BLaER1 treated with 17β-estradiol and CSF1 and Interleukin-3, amounts not matched to agents 10 nM and 100 nM (cell line): ENCODE measurements around the gene SLC16A2.

Experiments
- H3K27ac ChIP-seq, 11 experiments: shearing (Covaris generic); formaldehyde crosslinking; 2 replicates each; pipeline ENCODE4 v1.8.1; 2022
- H3K27me3 ChIP-seq, 11 experiments: shearing (Covaris generic); formaldehyde crosslinking; 2 replicates each; pipeline ENCODE4 v1.8.1; 2022
- H3K36me3 ChIP-seq, 11 experiments: shearing (Covaris generic); formaldehyde crosslinking; 2 replicates each; pipeline ENCODE4 v1.8.1; 2022
- H3K4me1 ChIP-seq, 10 experiments: shearing (Covaris generic); formaldehyde crosslinking; 2 replicates each; pipeline ENCODE4 v1.8.1; 2022
- H3K4me2 ChIP-seq, 11 experiments: shearing (Covaris generic); formaldehyde crosslinking; 2 replicates each; pipeline ENCODE4 v1.8.1; 2022
- H3K4me3 ChIP-seq, 10 experiments: shearing (Covaris generic); formaldehyde crosslinking; 2 replicates each; pipeline ENCODE4 v1.8.1; 2022
- H3K9ac ChIP-seq, 11 experiments: shearing (Covaris generic); formaldehyde crosslinking; 2 replicates each; pipeline ENCODE4 v1.8.1; 2022
- H3K9me3 ChIP-seq, 11 experiments: shearing (Covaris generic); formaldehyde crosslinking; replicated peaks in 1 of 11; 2 replicates each; pipeline ENCODE4 v1.8.1; 2022
- H4K20me1 ChIP-seq, 11 experiments: shearing (Covaris generic); formaldehyde crosslinking; 2 replicates each; pipeline ENCODE4 v1.8.1; 2022
- Cebpa-rat ChIP-seq, 11 experiments: shearing (Covaris generic); IDR thresholded peaks; 2 replicates each; pipeline ENCODE4 v1.8.1; 2022

Gene SLC16A2

DNA sequence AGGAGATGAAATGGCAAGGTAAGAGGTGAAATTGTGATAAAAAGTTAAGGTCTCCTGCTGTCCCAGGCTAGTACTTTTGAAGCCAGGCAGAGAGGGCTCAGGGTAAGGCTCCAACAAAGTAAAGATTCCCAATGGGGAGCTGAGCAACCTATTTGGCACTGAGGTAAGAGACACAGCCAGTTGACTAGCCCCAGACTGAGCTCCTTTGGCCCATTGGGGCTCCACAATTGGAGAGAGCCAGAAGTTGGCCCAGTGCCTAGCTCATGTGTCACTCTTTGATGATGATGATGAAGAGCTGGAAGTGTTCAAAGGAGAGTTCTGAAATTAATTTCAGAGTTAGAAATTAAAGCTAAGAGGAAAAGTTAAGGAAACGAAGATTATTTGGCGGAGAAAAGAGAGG lies 98.6 kb downstream of the SLC16A2 start:
- Histone ChIP-seq H3K27me3 (peaks cover 46 to 92% (median 82%) of the 10 kb centered on the region in 11 experiments), H3K9me3 (peaks cover 13 to 29% (median 20%) of the 10 kb centered on the region in 11 experiments), H3K36me3 (no peaks in the 10 kb centered on the region), H3K9ac (no peak overlapping the region), H3K4me2 (no peak overlapping the region), H3K4me3 (no peak overlapping the region), H3K27ac (no peak overlapping the region), H4K20me1 (no peaks in the 10 kb centered on the region), H3K4me1 (no peaks in the 10 kb centered on the region)
- no peak for TF ChIP-seq Cebpa-rat (IDR thresholded peaks at IDR 0.05)

DNA sequence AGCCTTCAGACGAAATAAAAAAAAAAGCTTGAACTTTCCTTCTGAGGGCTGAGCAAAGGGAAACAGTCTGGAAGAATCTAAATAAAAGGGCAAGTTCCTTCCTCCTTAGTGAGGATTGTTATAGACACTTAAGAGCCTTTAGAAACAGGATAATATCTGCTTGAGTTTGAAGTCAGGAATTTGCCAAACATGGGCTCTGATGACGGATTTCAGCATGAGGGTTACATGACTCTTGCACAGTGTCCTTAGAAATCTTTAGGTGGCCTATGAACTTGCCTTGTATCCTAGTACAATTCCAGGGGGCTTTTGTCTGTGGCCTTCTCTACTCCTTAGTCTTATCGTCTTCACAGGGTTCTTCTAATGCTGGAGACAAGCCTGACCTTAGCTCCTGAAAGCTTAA lies 99.0 kb downstream of the SLC16A2 start:
- Histone ChIP-seq H3K27ac (no peak overlapping the region), H3K27me3 (peaks cover 48 to 92% (median 82%) of the 10 kb centered on the region in 11 experiments), H3K9me3 (peaks cover 13 to 28% (median 19%) of the 10 kb centered on the region in 11 experiments), H3K4me3 (no peak overlapping the region), H3K4me2 (no peak overlapping the region), H4K20me1 (no peaks in the 10 kb centered on the region), H3K4me1 (no peaks in the 10 kb centered on the region), H3K9ac (no peak overlapping the region), H3K36me3 (no peaks in the 10 kb centered on the region)
- no peak for TF ChIP-seq Cebpa-rat (IDR thresholded peaks at IDR 0.05)

DNA sequence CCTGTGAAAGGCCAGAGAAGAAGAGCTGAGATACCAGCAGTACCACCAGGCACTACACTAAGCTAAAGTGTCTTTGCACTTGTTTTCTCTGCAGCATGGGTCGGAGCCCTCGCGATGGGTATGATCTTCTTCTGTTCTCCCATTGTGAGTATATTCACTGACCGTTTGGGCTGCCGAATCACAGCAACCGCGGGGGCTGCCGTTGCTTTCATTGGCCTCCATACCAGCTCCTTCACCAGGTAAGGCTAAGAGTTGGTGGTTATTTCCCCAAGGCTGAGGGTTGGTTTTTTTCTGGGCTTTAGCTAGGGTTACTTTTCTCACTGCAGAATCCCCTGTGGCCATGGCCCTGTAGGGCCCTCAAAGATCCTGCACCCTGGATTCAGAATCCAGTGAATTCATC lies 99.6 kb downstream of the SLC16A2 start:
- no peaks in the 10 kb centered on the region for H3K36me3 ChIP-seq
- no peak for TF ChIP-seq Cebpa-rat (IDR thresholded peaks at IDR 0.05)
- H3K27ac ChIP-seq = no peak overlapping the region
- no peak overlapping the region for H3K4me3 ChIP-seq
- H4K20me1 ChIP-seq = no peaks in the 10 kb centered on the region
- no peak overlapping the region for H3K9ac ChIP-seq
- H3K27me3 ChIP-seq = peaks cover 50 to 92% (median 82%) of the 10 kb centered on the region in 11 experiments
- H3K9me3 ChIP-seq = peaks cover 12 to 24% (median 14%) of the 10 kb centered on the region in 11 experiments
- no peaks in the 10 kb centered on the region for H3K4me1 ChIP-seq
- no peak overlapping the region for H3K4me2 ChIP-seq

DNA sequence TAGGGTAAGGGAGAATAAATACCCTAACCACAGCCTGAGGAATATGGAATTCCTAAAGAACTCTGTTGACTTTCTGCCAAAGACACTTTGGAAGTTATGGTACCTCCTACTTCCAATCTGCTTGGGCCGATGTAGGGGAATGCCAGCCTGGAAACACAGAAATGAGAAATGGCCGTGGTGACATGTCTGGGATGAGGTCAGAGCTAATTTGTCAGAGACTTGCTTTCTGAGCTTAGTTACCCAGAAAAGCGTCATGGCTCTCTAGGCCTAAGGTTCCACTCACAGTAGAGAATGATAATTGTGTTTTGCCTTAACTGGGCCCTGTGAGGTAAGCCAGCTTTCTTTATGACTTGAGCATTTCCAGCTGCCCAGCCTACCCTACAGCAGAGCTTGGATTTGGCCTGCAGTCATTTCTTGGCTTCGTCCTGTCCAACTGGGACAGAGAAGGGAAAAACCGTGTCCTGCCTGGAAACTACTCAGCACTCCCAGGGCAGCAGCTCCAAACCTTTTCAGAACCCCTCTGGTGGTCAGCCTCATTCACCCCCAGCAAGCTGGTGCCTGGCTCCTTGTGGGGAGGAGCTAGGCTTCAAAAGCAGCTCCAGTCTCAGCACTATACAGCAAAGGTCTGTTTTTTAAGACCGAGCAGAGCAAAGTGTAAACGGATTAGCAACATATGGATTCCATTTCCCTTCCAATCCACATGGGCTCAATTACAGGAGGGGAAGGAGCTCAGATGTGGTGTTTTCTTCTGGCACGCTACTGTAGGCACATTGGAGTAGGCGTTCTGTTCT lies 100.9 kb downstream of the SLC16A2 start:
- Histone ChIP-seq H3K4me3 (no peak overlapping the region), H3K36me3 (no peaks in the 10 kb centered on the region), H3K4me1 (no peaks in the 10 kb centered on the region), H4K20me1 (no peaks in the 10 kb centered on the region), H3K27me3 (peaks cover 58 to 92% (median 87%) of the 10 kb centered on the region in 11 experiments), H3K9ac (no peak overlapping the region), H3K27ac (no peak overlapping the region), H3K4me2 (no peak overlapping the region), H3K9me3 (peaks cover 0 to 11% (median 3%) of the 10 kb centered on the region in 11 experiments; a peak in 9 of 22 replicates)
- no peak for TF ChIP-seq Cebpa-rat (IDR thresholded peaks at IDR 0.05)

DNA sequence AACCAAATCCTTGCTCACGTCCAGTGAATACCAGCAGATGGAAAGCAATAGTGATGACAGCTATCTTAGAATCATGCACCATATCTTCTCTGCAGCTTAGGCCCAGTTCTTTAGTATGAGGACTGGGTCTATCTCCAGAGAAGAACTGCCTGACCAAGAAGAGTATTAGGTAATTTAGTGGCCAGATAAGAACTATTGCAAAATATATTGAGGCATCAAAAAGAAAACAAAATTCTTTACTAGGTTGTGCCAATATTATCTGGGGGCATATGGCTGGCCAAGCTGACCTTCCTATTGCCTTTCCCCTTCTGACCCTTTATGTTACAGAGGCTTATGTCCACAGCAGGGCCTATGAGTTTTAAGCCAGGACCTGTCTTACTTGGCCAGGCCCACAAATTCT lies 101.9 kb downstream of the SLC16A2 start:
- peaks cover 63 to 94% (median 89%) of the 10 kb centered on the region in 11 experiments for H3K27me3 ChIP-seq

DNA sequence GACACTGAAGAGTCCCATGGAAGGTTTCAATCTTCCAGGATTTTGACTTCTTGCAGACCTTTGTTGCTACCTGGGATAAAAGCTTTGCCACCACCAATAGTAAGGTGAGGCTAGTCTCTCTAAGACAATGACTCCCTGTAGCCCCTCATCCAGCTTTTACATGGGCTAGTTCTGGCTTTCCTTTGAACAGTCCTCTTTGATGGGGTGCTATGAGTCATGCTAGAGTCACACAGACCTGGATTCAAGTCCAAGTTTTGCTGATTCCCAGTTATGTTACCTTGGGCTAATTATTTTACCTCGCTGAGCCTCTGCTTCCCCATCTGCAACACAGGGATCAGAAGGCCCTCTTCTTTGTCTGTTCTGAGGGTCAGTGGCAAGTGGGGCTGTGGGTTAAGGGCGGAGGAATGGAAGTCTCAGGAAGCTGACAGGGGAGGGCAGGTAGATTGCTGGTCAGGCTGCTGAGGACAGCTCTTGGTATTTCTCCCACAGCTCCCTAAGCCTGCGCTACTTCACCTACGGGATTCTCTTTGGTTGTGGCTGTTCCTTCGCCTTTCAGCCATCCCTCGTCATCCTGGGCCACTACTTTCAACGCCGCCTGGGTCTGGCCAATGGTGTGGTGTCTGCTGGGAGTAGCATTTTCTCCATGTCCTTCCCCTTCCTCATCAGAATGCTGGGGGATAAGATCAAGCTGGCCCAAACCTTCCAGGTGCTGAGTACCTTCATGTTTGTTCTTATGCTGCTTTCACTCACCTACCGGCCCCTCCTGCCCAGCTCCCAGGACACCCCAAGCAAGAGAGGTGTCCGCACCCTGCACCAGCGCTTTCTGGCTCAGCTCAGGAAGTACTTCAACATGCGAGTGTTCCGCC lies 102.8 kb downstream of the SLC16A2 start:
- H3K27ac ChIP-seq = no peak overlapping the region
- H3K9me3 ChIP-seq = peaks cover 0 to 2% (median 0%) of the 10 kb centered on the region in 11 experiments; a peak in 3 of 22 replicates
- no peak overlapping the region for H3K9ac ChIP-seq
- H3K36me3 ChIP-seq = 0 out of 22 replicates have a peak, but pooled peaks cover 0 to under 1% (median 0%) of the 10 kb centered on the region in 11 experiments
- no peaks in the 10 kb centered on the region for H3K4me1 ChIP-seq
- H3K27me3 ChIP-seq = peaks cover 67 to 97% (median 94%) of the 10 kb centered on the region in 11 experiments
- H3K4me3 ChIP-seq = no peak overlapping the region
- no peaks in the 10 kb centered on the region; a peak in 1 of 22 replicates for H4K20me1 ChIP-seq
- no peak overlapping the region for H3K4me2 ChIP-seq
- no peak for TF ChIP-seq Cebpa-rat (IDR thresholded peaks at IDR 0.05)

More for the DNA sequence above, 101.9 kb downstream of the SLC16A2 start:
- Histone ChIP-seq H3K9ac (no peak overlapping the region), H3K27ac (no peak overlapping the region), H3K4me1 (no peaks in the 10 kb centered on the region), H3K4me2 (no peak overlapping the region), H3K9me3 (peaks cover 0 to 2% (median 0%) of the 10 kb centered on the region in 11 experiments; a peak in 2 of 22 replicates), H3K4me3 (no peak overlapping the region), H4K20me1 (no peaks in the 10 kb centered on the region; a peak in 1 of 22 replicates), H3K36me3 (no peaks in the 10 kb centered on the region)
- no peak for TF ChIP-seq Cebpa-rat (IDR thresholded peaks at IDR 0.05)

DNA sequence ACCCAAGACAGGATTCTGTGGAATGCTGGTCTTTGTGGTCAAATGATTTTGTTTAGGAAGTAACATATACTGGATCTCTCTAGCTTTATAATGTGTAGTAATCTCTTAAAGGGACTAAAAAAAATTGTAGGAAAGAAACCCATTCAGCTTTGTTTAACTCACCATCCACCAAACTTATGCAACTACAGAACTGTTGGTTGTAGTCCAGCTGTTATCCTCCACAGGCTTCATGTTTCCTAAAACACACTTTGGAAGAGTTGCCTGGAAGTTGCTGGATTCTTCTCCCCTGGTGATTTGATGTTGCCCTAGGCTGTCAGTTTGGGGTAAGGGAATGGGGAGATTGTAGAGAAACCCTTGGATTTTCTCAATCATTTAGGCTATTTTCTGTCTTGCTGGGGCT lies 103.8 kb downstream of the SLC16A2 start:
- H3K9me3 ChIP-seq = peaks cover 0 to 7% (median 0%) of the 10 kb centered on the region in 11 experiments; a peak in 3 of 22 replicates
- H3K36me3 ChIP-seq = 0 out of 22 replicates have a peak, but pooled peaks cover 0 to 3% (median 0%) of the 10 kb centered on the region in 11 experiments
- TF ChIP-seq Cebpa-rat (IDR thresholded peaks at IDR 0.05) = no peak
- no peaks in the 10 kb centered on the region for H3K4me1 ChIP-seq
- H3K9ac ChIP-seq = no peak overlapping the region
- H3K4me3 ChIP-seq = no peak overlapping the region
- H3K4me2 ChIP-seq = no peak overlapping the region
- H3K27me3 ChIP-seq = peaks cover 71 to 100% (median 99%) of the 10 kb centered on the region in 11 experiments
- H4K20me1 ChIP-seq = no peaks in the 10 kb centered on the region; a peak in 1 of 22 replicates
- H3K27ac ChIP-seq = no peak overlapping the region

DNA sequence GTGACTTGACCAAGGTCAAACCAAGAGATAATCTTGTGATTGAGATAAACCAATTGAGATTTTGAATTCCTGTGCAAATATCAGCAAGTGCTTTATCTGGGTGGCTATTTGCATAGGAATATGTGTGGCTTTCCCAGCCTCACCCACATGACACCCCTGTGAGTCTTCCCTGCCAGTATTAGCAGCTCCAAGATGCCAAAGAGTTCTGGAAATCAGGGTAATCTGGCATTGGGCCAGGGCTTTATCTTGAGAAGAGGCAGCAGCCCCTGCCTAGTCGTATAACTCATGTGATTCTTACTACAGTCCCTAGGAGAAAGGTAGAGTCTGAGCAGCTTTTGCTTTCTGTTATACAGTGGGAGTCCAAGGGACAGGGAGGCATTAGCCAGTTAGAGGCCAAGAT lies 105.5 kb downstream of the SLC16A2 start:
- H3K27ac ChIP-seq = no peak overlapping the region
- peaks cover 0 to 7% (median 0%) of the 10 kb centered on the region in 11 experiments; a peak in 3 of 22 replicates for H3K9me3 ChIP-seq
- no peaks in the 10 kb centered on the region; a peak in 2 of 22 replicates for H4K20me1 ChIP-seq
- peaks cover 0 to 6% (median 0%) of the 10 kb centered on the region in 11 experiments; a peak in 1 of 22 replicates for H3K36me3 ChIP-seq
- H3K9ac ChIP-seq = no peak overlapping the region
- H3K4me2 ChIP-seq = no peak overlapping the region
- H3K4me1 ChIP-seq = no peaks in the 10 kb centered on the region
- peaks cover 72 to 100% (median 98%) of the 10 kb centered on the region in 11 experiments for H3K27me3 ChIP-seq
- no peak for TF ChIP-seq Cebpa-rat (IDR thresholded peaks at IDR 0.05)
- H3K4me3 ChIP-seq = no peak overlapping the region

DNA sequence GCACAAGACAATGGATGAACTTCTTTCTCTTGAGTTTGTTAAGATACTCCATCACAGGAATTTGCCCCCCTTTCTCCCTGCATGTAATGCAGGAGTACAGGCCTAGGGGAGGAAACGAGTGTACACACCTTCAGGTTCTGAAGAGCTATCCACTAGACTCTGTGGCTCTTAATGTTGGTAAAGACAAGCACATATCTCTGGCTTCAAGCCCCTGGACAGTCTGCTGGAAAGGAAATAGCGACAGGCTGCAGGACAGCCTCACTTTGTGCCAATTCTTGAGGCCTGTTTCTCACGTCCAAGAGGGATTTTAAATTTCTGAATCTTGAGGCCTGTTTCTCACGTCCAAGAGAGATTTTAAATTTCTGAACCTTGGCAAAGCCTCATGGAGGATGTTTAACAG lies 106.1 kb downstream of the SLC16A2 start:
- Histone ChIP-seq H3K27ac (no peak overlapping the region), H3K4me1 (no peaks in the 10 kb centered on the region), H3K36me3 (peaks cover 0 to 6% (median 0%) of the 10 kb centered on the region in 11 experiments; a peak in 1 of 22 replicates), H3K4me3 (no peak overlapping the region), H4K20me1 (no peaks in the 10 kb centered on the region; a peak in 2 of 22 replicates), H3K9ac (no peak overlapping the region), H3K9me3 (peaks cover 0 to 7% (median 0%) of the 10 kb centered on the region in 11 experiments; a peak in 2 of 22 replicates), H3K27me3 (peaks cover 72 to 100% (median 98%) of the 10 kb centered on the region in 11 experiments), H3K4me2 (no peak overlapping the region)
- TF ChIP-seq Cebpa-rat (IDR thresholded peaks at IDR 0.05) = no peak
